K562 (cell line): ENCODE measurements around the gene EXO5. TPM values are rescaled to one million over a fixed set of nuclear protein-coding genes. Genes with fewer than 3 reads are reported as not detected.

Experiments used
- ATAC-seq: fragments of 200-7000 bp; cut with Tn5 transposase; 3 replicates; pipeline ENCODE4 v1.9.1; 2020; ENCODE audit warnings: moderate library complexity
- BruUV-seq: library from RNA; stranded (reverse); fragments of 400-500 nt; replicated peaks from 2 replicates; lab custom pipeline; 2021; lab: Mats Ljungman, UMichigan
- CTCF ChIA-PET: fragments of 300-600 bp; formaldehyde crosslinking; extraction: SDS; loops from one replicate; lab custom pipeline; 2021; ENCODE audit warnings: low intra/inter-chr PET ratio; lab: Yijun Ruan, JAX
- POLR2A ChIA-PET: fragments of 300-600, 350-650 bp; sonication (Branson Sonifier 250); formaldehyde crosslinking; extraction: SDS; loops from one replicate; lab custom pipeline; 2021; ENCODE audit warnings: antibody characterized with exemption, inconsistent platforms; lab: Yijun Ruan, JAX
- DNase-seq, 4 experiments: peaks; one replicate each; pipeline versions ENCODE4 v3.0.0 to v3.0.0-alpha.2; 2011 to 2018; ENCODE audit warnings: low spot score in 3 of 4, mixed read lengths in 3 of 4; ENCODE audit errors: extremely low read depth in 1 of 4
- FAIRE-seq: peaks from 2 replicates; lab custom pipeline; 2011; peaks lifted over from hg19 to GRCh38; lab: Jason Lieb, UNC
- H2AFZ ChIP-seq: 2 replicates; pipeline ENCODE4 v1.6.0; 2011; ENCODE audit warnings: low read depth, low read length, control low read depth, inconsistent platforms
- H3K27ac ChIP-seq: fragments of 200-600 bp; 3 replicates; pipeline ENCODE4 v1.8.0; 2011; ENCODE audit warnings: low read depth, mild to moderate bottlenecking, control low read depth, inconsistent platforms, low read length, moderate library complexity, mixed read lengths; ENCODE audit errors: extremely low read depth
- H3K27me3 ChIP-seq, 2 experiments: fragments of 300-600 bp in 1 of 2; 2 replicates in 1 of 2; 3 replicates in 1 of 2; pipeline versions ENCODE4 v1.6.0 to v1.8.0; 2011; ENCODE audit warnings: inconsistent platforms in 2 of 2, low read length in 2 of 2, mild to moderate bottlenecking in 1 of 2, mixed read lengths in 1 of 2, moderate library complexity in 1 of 2; ENCODE audit not compliant: control insufficient read depth in 2 of 2, insufficient read depth in 2 of 2
- H3K36me3 ChIP-seq: fragments of 300-600 bp; 3 replicates; pipeline ENCODE4 v1.8.0; 2011; ENCODE audit warnings: mild to moderate bottlenecking, low read length, inconsistent platforms; ENCODE audit not compliant: control insufficient read depth, insufficient read depth
- H3K4me1 ChIP-seq, 2 experiments: fragments of 200-600 bp in 1 of 2; replicated peaks in 1 of 2; 2 replicates in 1 of 2; 3 replicates in 1 of 2; pipeline versions ENCODE4 v1.5.1 to v1.8.0; 2011; ENCODE audit warnings: inconsistent platforms in 2 of 2, low read length in 2 of 2, mild to moderate bottlenecking in 1 of 2, mixed read lengths in 1 of 2, moderate library complexity in 1 of 2; ENCODE audit not compliant: control insufficient read depth in 2 of 2, insufficient read depth in 2 of 2
- H3K4me2 ChIP-seq: 2 replicates; pipeline ENCODE4 v1.6.1; 2011; ENCODE audit warnings: low read length, control low read depth, inconsistent platforms, mixed read lengths; ENCODE audit not compliant: insufficient read depth
- H3K4me3 ChIP-seq: fragments of 200-600 bp; sonication (generic), shearing (Covaris generic); 2 replicates; pipeline ENCODE4 v1.5.1; 2016; ENCODE audit warnings: control low read depth, inconsistent platforms
- H3K79me2 ChIP-seq: fragments of 200-600 bp; 3 replicates; pipeline ENCODE4 v1.8.0; 2011; ENCODE audit warnings: low read length, inconsistent platforms; ENCODE audit not compliant: control insufficient read depth, insufficient read depth
- H3K9ac ChIP-seq, 2 experiments: 2 replicates each; pipeline versions ENCODE4 v1.6.0 to v1.6.1; 2011; ENCODE audit warnings: low read depth in 2 of 2, low read length in 2 of 2, control low read depth in 1 of 2, inconsistent platforms in 1 of 2, mild to moderate bottlenecking in 1 of 2, mixed read lengths in 1 of 2; ENCODE audit not compliant: insufficient read depth in 1 of 2
- H3K9me1 ChIP-seq: one replicate; pipeline ENCODE4 v1.6.0; 2011; ENCODE audit warnings: inconsistent platforms, mild to moderate bottlenecking, low read length, moderate library complexity; ENCODE audit not compliant: control insufficient read depth, insufficient read depth
- H3K9me3 ChIP-seq: replicated peaks from 2 replicates; pipeline ENCODE4 v1.5.1; 2011; ENCODE audit warnings: low read depth, low read length, inconsistent platforms; ENCODE audit not compliant: control insufficient read depth, insufficient read depth
- H4K20me1 ChIP-seq: replicated peaks from 2 replicates; pipeline ENCODE4 v1.6.1; 2011; ENCODE audit warnings: low read length, inconsistent platforms, mixed read lengths; ENCODE audit not compliant: control insufficient read depth, insufficient read depth
- CBX3 ChIP-seq, 2 experiments: IDR thresholded peaks; 1 replicate in 1 of 2; 2 replicates in 1 of 2; pipeline ENCODE4 v1.6.1; 2012; ENCODE audit warnings: inconsistent platforms in 2 of 2, low read length in 2 of 2, borderline replicate concordance in 1 of 2, control low read depth in 1 of 2
- CTCFL ChIP-seq: IDR thresholded peaks from 2 replicates; pipeline ENCODE4 v1.6.1; 2011; ENCODE audit warnings: borderline replicate concordance, low read depth, mild to moderate bottlenecking, moderate library complexity, low read length; ENCODE audit not compliant: insufficient read depth, poor library complexity, severe bottlenecking
- ELF2 ChIP-seq: fragments of 250-450 bp; sonication (Bioruptor Pico); IDR thresholded peaks from 2 replicates; pipeline ENCODE4 v1.5.0; 2021; ENCODE audit warnings: mild to moderate bottlenecking
- JUND ChIP-seq, 2 experiments: IDR thresholded peaks; 2 replicates in 1 of 2; 3 replicates in 1 of 2; pipeline ENCODE4 v1.6.1; 2011; ENCODE audit warnings: borderline replicate concordance in 2 of 2, low read depth in 2 of 2, low read length in 2 of 2, improper control_type of control experiment in 1 of 2, missing biosample characterization in 1 of 2, missing genetic modification characterization in 1 of 2, missing genetic modification reagents in 1 of 2
- L3MBTL2 ChIP-seq: fragments of 450-650 bp; IDR thresholded peaks from 2 replicates; pipeline ENCODE4 v1.6.1; 2016; ENCODE audit warnings: mild to moderate bottlenecking, moderate library complexity
- MITF ChIP-seq: IDR thresholded peaks from 2 replicates; pipeline ENCODE4 v1.6.1; 2014; ENCODE audit warnings: antibody characterized with exemption
- RAD21 ChIP-seq, 2 experiments: fragments of 250-450 bp in 1 of 2; fragments of 450-650 bp in 1 of 2; sonication (Bioruptor Pico) in 1 of 2; formaldehyde crosslinking in 1 of 2; IDR thresholded peaks in 1 of 2; conservative IDR thresholded peaks in 1 of 2; 2 replicates each; pipeline versions ENCODE4 v1.4.0 to v1.8.0; 2020 to 2022; ENCODE audit warnings: mild to moderate bottlenecking in 2 of 2, moderate library complexity in 1 of 2
- RBFOX2 ChIP-seq: fragments of 200-400 bp; formaldehyde crosslinking; IDR thresholded peaks from 2 replicates; pipeline ENCODE4 v1.6.1; 2017; ENCODE audit warnings: low read depth, mild to moderate bottlenecking, low read length, moderate library complexity
- RBM15 ChIP-seq: fragments of 200-400 bp; formaldehyde crosslinking; IDR thresholded peaks from 2 replicates; pipeline ENCODE4 v1.6.1; 2018; ENCODE audit warnings: mild to moderate bottlenecking, low read length, moderate library complexity; ENCODE audit not compliant: insufficient read depth
- TEAD4 ChIP-seq, 2 experiments: sonication (generic) in 1 of 2; formaldehyde crosslinking in 1 of 2; IDR thresholded peaks; 2 replicates each; pipeline versions ENCODE4 v1.6.1 to v1.8.0; 2012 to 2022; ENCODE audit warnings: borderline replicate concordance in 1 of 2, inconsistent platforms in 1 of 2, low read length in 1 of 2, mild to moderate bottlenecking in 1 of 2, missing genetic modification reagents in 1 of 2
- in situ Hi-C: fragments of 300-500 bp; cut with MboI; formaldehyde crosslinking; loops from 4 replicates; pipeline ENCODE4 v1.15.0; 2018; ENCODE audit warnings: inconsistent platforms, mixed read lengths
- intact Hi-C: fragments of 100-400 bp; cut with micrococcal nuclease; formaldehyde crosslinking; loops from 2 replicates; pipeline ENCODE4 v1.14.2; 2022
- polyA plus RNA-seq, 8 experiments: library from polyadenylated mRNA; depleted of rRNA in 4 of 8; stranded (reverse) in 5 of 8; unstranded in 3 of 8; fragments of >200 nt; fragmentation: Nextera tagmentation in 2 of 8; fragmentation: Illumina TruSeq in 1 of 8; extraction: Ambion mirVana in 2 of 8; extraction: Trizol in 1 of 8; gene quantifications; 2 replicates each; pipeline versions ENCODE4 v1.2.1 to v1.2.3, GENCODE V29; 2011 to 2014; ENCODE audit warnings: inconsistent platforms in 1 of 8, missing spikeins in 1 of 8
- total RNA-seq, 7 experiments: library from RNA; depleted of rRNA in 6 of 7; stranded (reverse); fragments of >200 nt in 6 of 7; fragmentation: Illumina TruSeq in 2 of 7; extraction: Trizol in 2 of 7; gene quantifications; 2 replicates each; pipeline versions ENCODE4 v1.2.1 to v1.2.3, GENCODE V29; 2011 to 2021; ENCODE audit warnings: low replicate concordance in 1 of 7
- TF ChIP-seq, protein P1 (sequence below): fragments of 450-650 bp; formaldehyde crosslinking; IDR thresholded peaks from 2 replicates; pipeline ENCODE4 v1.4.0; 2020; ENCODE audit warnings: mild to moderate bottlenecking, moderate library complexity

The EXO5 gene
- total and polyA plus RNA-seq, 9 of the 15 experiments (the other 6 are each of a cell fraction or from before 2014, with no cell fraction given): 1.1 to 4.3 (median 2.8) TPM

DNA sequence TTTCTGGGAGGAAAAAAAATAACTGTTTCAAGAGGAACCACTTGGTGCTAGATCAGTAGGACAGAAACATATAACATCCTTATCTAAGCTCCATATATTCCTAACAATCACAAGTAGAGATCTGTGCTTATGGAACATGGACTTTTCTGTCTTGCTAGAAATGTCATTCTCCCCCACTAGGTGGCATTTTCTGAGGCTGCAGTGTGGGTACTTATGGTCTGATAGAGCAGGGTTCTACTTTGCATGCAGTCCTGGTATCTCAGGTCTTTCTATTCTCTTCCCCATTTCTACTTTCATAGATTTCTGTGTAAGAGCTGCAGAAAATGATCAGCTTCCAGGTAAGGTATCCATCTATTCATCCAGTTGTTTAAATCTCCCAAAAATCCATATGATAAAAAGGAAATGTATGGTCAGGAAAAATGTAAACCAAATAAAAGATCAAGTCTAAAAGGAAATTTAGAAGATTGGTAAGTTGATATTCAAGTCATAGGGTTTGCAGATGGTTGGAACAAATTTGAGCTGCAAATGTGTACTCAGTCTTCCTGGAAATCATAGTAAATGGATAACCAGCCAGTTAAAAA lies 24.4 kb downstream of the EXO5 start:
- peak; percentile 72 for ATAC-seq
- DNase-seq: peak; percentile 50 to 76 (median 59)
- in situ Hi-C loops: no loop called here
- Histone ChIP-seq H2AFZ (no peak overlapping the region), H3K9ac (no peak overlapping the region), H4K20me1 (no peaks in the 10 kb centered on the region), H3K9me3 (no peaks in the 10 kb centered on the region), H3K4me1 (peaks cover 0 to 5% of the 10 kb centered on the region in 2 experiments; a peak in 2 of 5 replicates), H3K27me3 (no peaks in the 10 kb centered on the region), H3K4me2 (peak overlapping the region; percentile 98; the same call in 1 of the 2 replicates), H3K4me3 (0 out of 2 replicates have a peak overlapping the region, but pooled peaks have one; percentile 49), H3K9me1 (no peaks in the 10 kb centered on the region), H3K27ac (no peak overlapping the region), H3K36me3 (peaks cover 4% of the 10 kb centered on the region; the same call in 2 of the 3 replicates), H3K79me2 (peaks cover 9% of the 10 kb centered on the region; the same call in 1 of the 3 replicates)
- no TSS peak for BruUV-seq
- CTCF ChIA-PET: no interaction called here
- POLR2A ChIA-PET: interaction anchor here (0.6 to 2.2 kb wide), 15 partner anchors 9 to 380 kb away, joined by 3 to 20 read pairs (median 4); partner anchors contain the start of gene NFYC
- intact Hi-C loops: no loop called here
- FAIRE-seq: peak; percentile 80
- TF ChIP-seq L3MBTL2: 0 out of 2 replicates have a peak, but pooled peaks have one; percentile 19
- peak; percentile 33; the same call in 1 of the 2 replicates for TF ChIP-seq JUND (IDR thresholded peaks at IDR 0.05; ENCODE audit: borderline replicate concordance, low read depth, low read length)
- peak; percentile 20; the same call in 1 of the 3 replicates for TF ChIP-seq JUND (tag; IDR thresholded peaks at IDR 0.05; ENCODE audit: borderline replicate concordance, low read depth, low read length)
- no peak for TF ChIP-seq MITF
- TF ChIP-seq RAD21 (CRISPR knock-in tag; conservative IDR thresholded peaks at IDR 0.05 in 1 of 2, IDR thresholded peaks at IDR 0.05 in 1 of 2): peak; percentile 42 to 73
- TF ChIP-seq RBM15: no peak
- peak; percentile 36 for TF ChIP-seq RBFOX2
- peak; percentile 30; the same call in 1 of the 2 replicates for TF ChIP-seq TEAD4 (IDR thresholded peaks at IDR 0.05; ENCODE audit: low read length)
- no peak for TF ChIP-seq TEAD4 (CRISPR knock-in tag; IDR thresholded peaks at IDR 0.05; ENCODE audit: borderline replicate concordance)
- TF ChIP-seq CTCFL: peak; percentile 50
- TF ChIP-seq ELF2 (CRISPR knock-in tag): no peak
- TF ChIP-seq CBX3 (IDR thresholded peaks at IDR 0.05; ENCODE audit: borderline replicate concordance in 1 of 2, low read length in 2 of 2): peak in 1 of 2 experiments; percentile 72; a peak in 2 of 3 replicates
- TF ChIP-seq, protein P1, sequence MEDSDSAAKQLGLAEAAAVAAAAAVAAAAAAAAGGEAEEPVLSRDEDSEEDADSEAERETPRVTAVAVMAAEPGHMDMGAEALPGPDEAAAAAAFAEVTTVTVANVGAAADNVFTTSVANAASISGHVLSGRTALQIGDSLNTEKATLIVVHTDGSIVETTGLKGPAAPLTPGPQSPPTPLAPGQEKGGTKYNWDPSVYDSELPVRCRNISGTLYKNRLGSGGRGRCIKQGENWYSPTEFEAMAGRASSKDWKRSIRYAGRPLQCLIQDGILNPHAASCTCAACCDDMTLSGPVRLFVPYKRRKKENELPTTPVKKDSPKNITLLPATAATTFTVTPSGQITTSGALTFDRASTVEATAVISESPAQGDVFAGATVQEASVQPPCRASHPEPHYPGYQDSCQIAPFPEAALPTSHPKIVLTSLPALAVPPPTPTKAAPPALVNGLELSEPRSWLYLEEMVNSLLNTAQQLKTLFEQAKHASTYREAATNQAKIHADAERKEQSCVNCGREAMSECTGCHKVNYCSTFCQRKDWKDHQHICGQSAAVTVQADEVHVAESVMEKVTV (CRISPR knock-in tag): peak; percentile 36; the same call in 1 of the 2 replicates
